Dermis blood vessel endothelial cell (primary cell): ENCODE data around the gene ZFYVE16. TPM values are rescaled to one million over a fixed set of nuclear protein-coding genes. Genes with fewer than 3 reads are reported as not detected.
"Not testable (repeated sequence)": the region's sequence is repeated elsewhere in the genome, so short reads cannot be mapped to it uniquely, and the experiment has no call there.

ENCODE experiments used
- DNase-seq: peaks from one replicate; pipeline ENCODE4 v3.0.0; 2010
- total RNA-seq: library from RNA; depleted of rRNA; stranded (reverse); fragments of >200 nt; gene quantifications from 2 replicates; pipeline ENCODE4 v1.2.3, GENCODE V29; 2014

ZFYVE16 gene
- 44.1 and 52.5 TPM in 2 replicates for total RNA-seq

- peak; percentile 98 for DNase-seq
Observed at GRCh38 chr5:80407735-80408483, at the start of gene ZFYVE16. Gene ZFYVE16 (plus strand): TSS chr5:80408064. CDS start chr5:80434148, 26,084 bp downstream.

GRCh38 chr5:80360914-80361444 is 46.9 kb upstream of the ZFYVE16 start:
- DNase-seq, result no peak

- no peak for DNase-seq
Observed at GRCh38 chr5:80364892-80365291, 43.0 kb upstream of the ZFYVE16 start.

- no peak for DNase-seq
Observed at GRCh38 chr5:80368661-80369480, 39.0 kb upstream of the ZFYVE16 start.

- DNase-seq, result no peak
Observed at GRCh38 chr5:80369521-80369920, 38.3 kb upstream of the ZFYVE16 start.

GRCh38 chr5:80370390-80370789 is 37.5 kb upstream of the ZFYVE16 start:
- DNase-seq, result no peak

GRCh38 chr5:80372780-80373179 is 35.1 kb upstream of the ZFYVE16 start:
- DNase-seq, result no peak

GRCh38 chr5:80374188-80374587 is 33.7 kb upstream of the ZFYVE16 start:
- DNase-seq, result no peak

GRCh38 chr5:80376557-80376956 is 31.3 kb upstream of the ZFYVE16 start:
- no peak for DNase-seq

GRCh38 chr5:80382488-80382887 is 25.4 kb upstream of the ZFYVE16 start:
- no peak for DNase-seq

- DNase-seq, result no peak
Observed at GRCh38 chr5:80387063-80387768, 20.6 kb upstream of the ZFYVE16 start.

- no peak for DNase-seq
Observed at GRCh38 chr5:80389580-80389979, 18.3 kb upstream of the ZFYVE16 start.

- DNase-seq, result not testable (repeated sequence)
Observed at GRCh38 chr5:80390413-80390812, 17.5 kb upstream of the ZFYVE16 start.

- DNase-seq, result not testable (repeated sequence)
Observed at GRCh38 chr5:80391267-80391666, 16.6 kb upstream of the ZFYVE16 start.

- no peak for DNase-seq
Observed at GRCh38 chr5:80399526-80400239, 8.2 kb upstream of the ZFYVE16 start.

GRCh38 chr5:80400368-80400767 is 7.5 kb upstream of the ZFYVE16 start:
- DNase-seq, result not testable (repeated sequence)

- DNase-seq, result no peak
Observed at GRCh38 chr5:80403782-80404181, 4.1 kb upstream of the ZFYVE16 start.

GRCh38 chr5:80406980-80407734 is 707 bp upstream of the ZFYVE16 start:
- peak; percentile 87 for DNase-seq

- peak; percentile 74 for DNase-seq
Observed at GRCh38 chr5:80408484-80409366, 861 bp downstream of the ZFYVE16 start.

- DNase-seq, result peak; percentile 9
Observed at GRCh38 chr5:80409367-80409966, 1.6 kb downstream of the ZFYVE16 start.
